ENCODE data around the gene WDHD1.
"Not testable (repeated sequence)": the region's sequence is repeated elsewhere in the genome, so short reads cannot be mapped to it uniquely, and the experiment has no call there.

The WDHD1 gene

DNA sequence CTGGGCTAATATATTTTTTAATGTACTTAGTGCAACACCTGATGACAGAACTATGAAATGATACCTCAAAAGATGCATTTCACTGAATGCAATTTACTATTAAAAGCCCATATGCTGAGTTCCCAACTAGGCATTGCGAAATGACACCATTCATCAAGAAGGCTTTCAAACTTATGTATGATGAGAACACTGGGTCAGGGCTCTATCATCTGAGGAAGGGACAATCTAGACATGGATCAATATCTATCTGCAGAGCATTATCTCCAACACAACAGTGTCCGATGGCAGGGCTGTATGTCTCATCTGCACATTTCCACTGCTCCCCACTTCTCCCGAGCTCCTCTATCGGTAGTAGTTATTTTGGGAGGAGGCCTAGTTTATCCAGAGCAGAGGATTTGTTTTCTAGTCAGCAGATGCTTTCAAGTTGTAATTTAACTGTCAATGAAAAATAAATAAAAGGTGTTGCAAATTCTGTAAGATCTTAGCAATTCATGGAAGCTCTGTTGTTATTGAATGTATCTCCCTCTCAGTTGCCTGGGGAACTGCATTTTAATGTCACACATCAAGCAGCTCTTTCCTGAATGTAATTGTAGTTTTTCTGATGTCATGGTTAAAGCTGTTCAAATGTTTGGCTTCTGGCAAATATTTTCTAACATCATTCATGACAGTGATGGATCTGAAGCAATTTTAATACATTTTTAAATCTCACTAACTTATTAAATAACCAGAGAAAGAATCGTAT is 116.9 kb downstream of the WDHD1 start:
- DNase-seq (ENCODE audit: low read depth), result no peak
- TF ChIP-seq, protein P1, sequence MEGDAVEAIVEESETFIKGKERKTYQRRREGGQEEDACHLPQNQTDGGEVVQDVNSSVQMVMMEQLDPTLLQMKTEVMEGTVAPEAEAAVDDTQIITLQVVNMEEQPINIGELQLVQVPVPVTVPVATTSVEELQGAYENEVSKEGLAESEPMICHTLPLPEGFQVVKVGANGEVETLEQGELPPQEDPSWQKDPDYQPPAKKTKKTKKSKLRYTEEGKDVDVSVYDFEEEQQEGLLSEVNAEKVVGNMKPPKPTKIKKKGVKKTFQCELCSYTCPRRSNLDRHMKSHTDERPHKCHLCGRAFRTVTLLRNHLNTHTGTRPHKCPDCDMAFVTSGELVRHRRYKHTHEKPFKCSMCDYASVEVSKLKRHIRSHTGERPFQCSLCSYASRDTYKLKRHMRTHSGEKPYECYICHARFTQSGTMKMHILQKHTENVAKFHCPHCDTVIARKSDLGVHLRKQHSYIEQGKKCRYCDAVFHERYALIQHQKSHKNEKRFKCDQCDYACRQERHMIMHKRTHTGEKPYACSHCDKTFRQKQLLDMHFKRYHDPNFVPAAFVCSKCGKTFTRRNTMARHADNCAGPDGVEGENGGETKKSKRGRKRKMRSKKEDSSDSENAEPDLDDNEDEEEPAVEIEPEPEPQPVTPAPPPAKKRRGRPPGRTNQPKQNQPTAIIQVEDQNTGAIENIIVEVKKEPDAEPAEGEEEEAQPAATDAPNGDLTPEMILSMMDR (IDR thresholded peaks at IDR 0.05; ENCODE audit: low read depth, low read length, missing control alignments), result no peak
- H3K4me3 ChIP-seq (ENCODE audit: low read depth, low read length), result no peak overlapping the region

DNA sequence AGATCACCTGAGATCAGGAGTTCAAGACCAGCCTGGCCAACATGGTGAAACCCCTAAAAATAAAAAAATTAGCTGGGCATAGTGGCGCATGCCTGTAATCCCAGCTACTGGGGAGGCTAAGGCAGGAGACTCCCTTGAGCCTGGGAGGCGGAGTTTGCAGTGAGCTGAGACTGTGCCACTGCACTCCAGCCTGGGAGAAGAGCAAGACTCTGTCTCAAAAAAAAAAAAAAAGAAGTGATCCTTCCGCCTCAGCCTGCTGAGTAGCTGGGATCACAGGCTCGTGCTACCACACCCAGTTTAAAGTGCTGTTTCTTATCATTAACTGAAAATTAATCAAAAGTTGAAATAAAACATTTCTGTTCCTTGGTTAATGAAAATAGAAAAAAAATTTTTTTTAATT is 117.9 kb downstream of the WDHD1 start:
- H3K4me3 ChIP-seq (ENCODE audit: low read depth, low read length); DNase-seq (ENCODE audit: low read depth): not testable (repeated sequence)

DNA sequence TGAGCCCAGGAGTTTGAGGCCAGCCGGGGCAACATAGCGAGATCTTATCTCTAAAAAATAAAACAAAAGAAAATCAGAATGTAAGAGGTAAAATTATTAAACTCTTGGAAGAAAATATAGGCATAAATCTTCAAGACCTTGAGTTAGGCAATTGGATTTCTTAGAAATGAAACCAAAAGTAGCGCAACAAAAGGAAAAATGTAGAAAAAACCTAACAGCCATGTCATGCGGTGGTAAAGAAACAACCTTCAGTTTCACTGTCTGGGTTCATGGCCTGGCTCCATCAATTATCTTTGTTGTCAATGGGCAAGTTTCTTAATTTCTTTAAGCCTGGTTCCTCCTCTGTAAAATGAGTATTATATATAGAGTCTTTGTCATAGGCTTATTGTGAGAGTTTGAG is 118.7 kb downstream of the WDHD1 start:
- no peak for DNase-seq (ENCODE audit: low read depth)
- TF ChIP-seq, protein P1 (IDR thresholded peaks at IDR 0.05; ENCODE audit: low read depth, low read length, missing control alignments), result no peak
- H3K4me3 ChIP-seq (ENCODE audit: low read depth, low read length), result no peak overlapping the region

DNA sequence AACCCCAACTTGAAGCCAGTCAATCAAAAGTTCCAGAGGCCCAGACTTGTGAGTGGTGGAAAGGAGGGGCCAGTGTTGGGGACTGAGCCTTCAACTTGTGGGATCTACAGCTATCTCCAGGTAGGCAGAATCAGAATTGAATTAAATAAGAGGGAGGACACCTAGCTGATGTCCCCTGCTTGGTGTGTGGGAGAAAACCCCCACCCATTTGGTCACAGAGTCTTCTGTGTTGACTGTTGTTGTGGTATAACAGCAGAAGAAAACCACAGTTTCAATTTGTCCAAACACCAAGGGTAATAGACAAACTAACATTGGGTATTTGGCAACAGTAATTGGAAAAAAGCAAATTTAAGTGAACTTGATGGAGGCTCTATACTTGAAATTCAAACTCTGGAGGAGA is 120.8 kb downstream of the WDHD1 start:
- H3K4me3 ChIP-seq (ENCODE audit: low read depth, low read length), result no peak overlapping the region
- TF ChIP-seq, protein P1 (IDR thresholded peaks at IDR 0.05; ENCODE audit: low read depth, low read length, missing control alignments), result no peak
- no peak for DNase-seq (ENCODE audit: low read depth)

- DNase-seq (ENCODE audit: low read depth), result no peak
- TF ChIP-seq, protein P1 (IDR thresholded peaks at IDR 0.05; ENCODE audit: low read depth, low read length, missing control alignments), result peak; percentile 30
- H3K4me3 ChIP-seq (ENCODE audit: low read depth, low read length), result peak within 1 kb of the TSS; percentile 84
These were observed 124.1 kb downstream of the WDHD1 start, which contains the start of gene GCH1 for GRCh38 chr14:54902521-54903420. Gene GCH1, minus strand, starts transcription at chr14:54902826. Its CDS starts 163 bp downstream, at chr14:54902663.

DNA sequence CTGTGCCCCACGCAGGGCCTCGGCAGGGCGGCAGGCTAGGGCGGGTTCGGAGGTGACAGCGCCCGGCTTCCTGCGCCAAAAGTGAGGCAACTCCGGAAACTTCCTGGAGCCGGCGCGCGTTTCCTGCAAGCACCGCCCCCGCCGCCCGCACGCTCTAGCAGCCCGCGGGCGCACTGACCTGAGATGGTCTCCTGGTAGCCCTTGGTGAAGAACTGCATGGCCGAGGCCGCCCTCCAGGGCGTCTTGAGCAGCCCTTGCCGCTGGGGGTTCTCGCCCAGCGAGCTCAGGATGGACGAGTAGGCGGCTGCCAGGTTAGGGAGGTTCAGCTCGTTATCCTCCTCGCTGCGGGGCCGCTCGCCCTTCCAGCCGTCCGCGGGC is 124.8 kb downstream of the WDHD1 start:
- TF ChIP-seq, protein P1 (IDR thresholded peaks at IDR 0.05; ENCODE audit: low read depth, low read length, missing control alignments), result peak; percentile 20
- H3K4me3 ChIP-seq (ENCODE audit: low read depth, low read length), result peak overlapping the region; percentile 84
- DNase-seq (ENCODE audit: low read depth), result no peak

- H3K4me3 ChIP-seq (ENCODE audit: low read depth, low read length), result peak overlapping the region; percentile 84
- no peak for DNase-seq (ENCODE audit: low read depth)
- TF ChIP-seq, protein P1 (IDR thresholded peaks at IDR 0.05; ENCODE audit: low read depth, low read length, missing control alignments), result no peak
These were observed 125.3 kb downstream of the WDHD1 start for GRCh38 chr14:54901380-54902142.
